Measurements from ENCODE around the gene EXD2.
"Not testable (repeated sequence)": the region's sequence is repeated elsewhere in the genome, so short reads cannot be mapped to it uniquely, and the experiment has no call there.

EXD2 gene

GRCh38 chr14:69252851-69253250 is 61.6 kb downstream of the EXD2 start:
- DNase-seq: no peak

- no peak for DNase-seq
Measured at GRCh38 chr14:69259168-69259526, 67.8 kb downstream of the EXD2 start.

GRCh38 chr14:69259527-69260189 is 68.4 kb downstream of the EXD2 start, which contains the start of gene GALNT16:
GALNT16 (plus strand) TSS chr14:69260158; CDS start chr14:69260291, 133 bp downstream.
- no peak for DNase-seq

GRCh38 chr14:69260190-69260860 is 69.0 kb downstream of the EXD2 start:
- DNase-seq: no peak

- DNase-seq: no peak
Measured at GRCh38 chr14:69260861-69261564, 69.7 kb downstream of the EXD2 start.

- DNase-seq: no peak
Measured at GRCh38 chr14:69261761-69262331, 70.5 kb downstream of the EXD2 start.

- no peak for DNase-seq
Measured at GRCh38 chr14:69262516-69262915, 71.2 kb downstream of the EXD2 start.

GRCh38 chr14:69263364-69263763 is 72.1 kb downstream of the EXD2 start:
- DNase-seq: no peak

GRCh38 chr14:69263771-69264170 is 72.5 kb downstream of the EXD2 start:
- DNase-seq: no peak

GRCh38 chr14:69266572-69267345 is 75.5 kb downstream of the EXD2 start:
- no peak for DNase-seq

GRCh38 chr14:69267492-69267891 is 76.2 kb downstream of the EXD2 start:
- no peak for DNase-seq

GRCh38 chr14:69268223-69268622 is 76.9 kb downstream of the EXD2 start:
- no peak for DNase-seq

- DNase-seq: no peak
Measured at GRCh38 chr14:69268763-69269162, 77.5 kb downstream of the EXD2 start.

- DNase-seq: no peak
Measured at GRCh38 chr14:69269381-69269780, 78.1 kb downstream of the EXD2 start.

- no peak for DNase-seq
Measured at GRCh38 chr14:69270097-69270496, 78.8 kb downstream of the EXD2 start.

GRCh38 chr14:69270795-69271708 is 79.8 kb downstream of the EXD2 start:
- DNase-seq: no peak

- no peak for DNase-seq
Measured at GRCh38 chr14:69274321-69274720, 83.0 kb downstream of the EXD2 start.

- DNase-seq: no peak
Measured at GRCh38 chr14:69275331-69275730, 84.0 kb downstream of the EXD2 start.

- DNase-seq: not testable (repeated sequence)
Measured at GRCh38 chr14:69277356-69277755, 86.1 kb downstream of the EXD2 start.

GRCh38 chr14:69280746-69281291 is 89.5 kb downstream of the EXD2 start:
- no peak for DNase-seq

GRCh38 chr14:69281450-69282169 is 90.3 kb downstream of the EXD2 start:
- no peak for DNase-seq

Measured in bone marrow (tissue), 2 donors.